Type B pancreatic cell (in vitro differentiated cells): ENCODE results near the gene ST7L. TPM values are rescaled to one million over a fixed set of nuclear protein-coding genes. Genes with fewer than 3 reads are reported as not detected.

Source experiments
- DNase-seq: peaks from one replicate; pipeline ENCODE4 v3.0.0; 2021; ENCODE audit warnings: mixed read lengths; ENCODE audit not compliant: unreplicated experiment; ENCODE audit errors: extremely low spot score
- H3K27ac Mint-ChIP-seq: 2 replicates; pipeline ENCODE4 v1.8.0; 2021; ENCODE audit warnings: mild to moderate bottlenecking, mixed read lengths
- H3K27me3 Mint-ChIP-seq: 2 replicates; pipeline ENCODE4 v1.8.0; 2021; ENCODE audit warnings: mixed read lengths
- H3K36me3 Mint-ChIP-seq: 2 replicates; pipeline ENCODE4 v1.8.0; 2021; ENCODE audit warnings: mixed read lengths
- H3K4me1 Mint-ChIP-seq: one replicate; pipeline ENCODE4 v1.8.0; 2021; ENCODE audit warnings: mixed read lengths; ENCODE audit not compliant: unreplicated experiment
- H3K4me3 Mint-ChIP-seq: 2 replicates; pipeline ENCODE4 v1.8.0; 2021; ENCODE audit warnings: mild to moderate bottlenecking, mixed read lengths
- H3K9me3 Mint-ChIP-seq: 2 replicates; pipeline ENCODE4 v1.8.0; 2021; ENCODE audit warnings: mixed read lengths
- total RNA-seq: library from RNA; stranded (reverse); gene quantifications from 2 replicates; pipeline ENCODE4 v1.2.1, GENCODE V29; 2021; ENCODE audit warnings: low replicate concordance
- TF ChIP-seq, protein P1 (sequence below): fragments of 200-600 bp; sonication (generic); conservative IDR thresholded peaks from 2 replicates; pipeline ENCODE4 v1.5.0; 2021; ENCODE audit warnings: antibody characterized with exemption, mild to moderate bottlenecking

ST7L gene
- total RNA-seq, 1 donor from 2014 or later: 22.0 TPM

DNA sequence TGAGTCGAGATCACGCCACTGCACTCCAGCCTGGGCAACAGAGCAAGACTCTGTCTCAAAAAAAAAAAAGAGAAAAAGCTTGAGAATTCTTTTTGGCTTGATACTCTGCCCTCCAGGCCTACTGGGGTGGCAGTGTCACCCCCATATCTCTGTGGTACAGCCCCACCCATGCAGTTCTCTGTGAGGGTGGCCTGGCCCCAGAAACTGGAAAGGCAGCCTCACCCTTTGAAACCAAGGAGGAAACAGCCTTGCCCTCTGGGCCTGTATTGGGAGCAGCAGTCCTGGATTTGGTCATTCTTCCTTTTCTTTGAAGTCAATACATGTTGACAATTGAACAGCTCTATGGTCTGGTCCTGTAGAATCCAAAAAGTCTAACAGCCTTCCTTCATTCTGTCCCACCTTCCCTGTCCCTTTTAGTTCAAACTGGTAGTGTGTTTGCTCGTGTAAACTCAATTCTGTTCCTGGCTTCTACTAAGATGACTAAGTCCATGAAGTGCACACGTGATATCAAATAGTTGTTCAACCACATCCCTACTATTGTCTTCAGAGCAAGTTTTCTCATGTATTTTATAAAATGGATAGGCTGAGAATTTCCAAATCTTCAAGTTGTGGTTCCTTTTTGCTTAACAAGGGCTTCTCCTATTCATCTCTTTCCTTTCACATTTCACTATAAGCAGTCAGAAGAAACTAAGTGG is 13.2 kb downstream of the ST7L start:
- TF ChIP-seq, protein P1, sequence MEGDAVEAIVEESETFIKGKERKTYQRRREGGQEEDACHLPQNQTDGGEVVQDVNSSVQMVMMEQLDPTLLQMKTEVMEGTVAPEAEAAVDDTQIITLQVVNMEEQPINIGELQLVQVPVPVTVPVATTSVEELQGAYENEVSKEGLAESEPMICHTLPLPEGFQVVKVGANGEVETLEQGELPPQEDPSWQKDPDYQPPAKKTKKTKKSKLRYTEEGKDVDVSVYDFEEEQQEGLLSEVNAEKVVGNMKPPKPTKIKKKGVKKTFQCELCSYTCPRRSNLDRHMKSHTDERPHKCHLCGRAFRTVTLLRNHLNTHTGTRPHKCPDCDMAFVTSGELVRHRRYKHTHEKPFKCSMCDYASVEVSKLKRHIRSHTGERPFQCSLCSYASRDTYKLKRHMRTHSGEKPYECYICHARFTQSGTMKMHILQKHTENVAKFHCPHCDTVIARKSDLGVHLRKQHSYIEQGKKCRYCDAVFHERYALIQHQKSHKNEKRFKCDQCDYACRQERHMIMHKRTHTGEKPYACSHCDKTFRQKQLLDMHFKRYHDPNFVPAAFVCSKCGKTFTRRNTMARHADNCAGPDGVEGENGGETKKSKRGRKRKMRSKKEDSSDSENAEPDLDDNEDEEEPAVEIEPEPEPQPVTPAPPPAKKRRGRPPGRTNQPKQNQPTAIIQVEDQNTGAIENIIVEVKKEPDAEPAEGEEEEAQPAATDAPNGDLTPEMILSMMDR: no peak
- Mint-ChIP-seq H3K4me1 (no peaks in the 10 kb centered on the region), H3K9me3 (no peaks in the 10 kb centered on the region), H3K36me3 (peaks cover 29% of the 10 kb centered on the region), H3K27me3 (no peaks in the 10 kb centered on the region), H3K27ac (no peak overlapping the region), H3K4me3 (no peak overlapping the region)
- no peak for DNase-seq

DNA sequence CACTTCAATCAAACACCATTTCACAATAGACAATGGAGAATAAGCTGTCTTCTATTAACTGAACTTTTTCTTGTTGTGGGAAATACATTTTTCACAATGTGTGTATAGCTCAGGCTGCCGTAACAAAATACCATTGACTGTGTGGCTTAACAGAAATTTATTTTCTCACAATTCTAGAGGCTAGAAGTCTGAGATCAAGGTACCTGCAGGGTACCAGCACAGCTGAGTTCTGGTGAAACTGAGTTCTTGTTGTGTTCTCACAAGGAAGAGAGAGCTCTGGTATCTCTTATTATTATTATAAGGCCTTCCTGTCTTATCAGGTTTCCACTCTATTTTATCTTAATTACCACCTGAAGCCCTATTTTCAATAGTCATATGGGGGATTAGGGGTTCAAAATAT is 15.4 kb downstream of the ST7L start:
- DNase-seq: no peak
- TF ChIP-seq, protein P1: no peak
- H3K4me1 Mint-ChIP-seq: no peaks in the 10 kb centered on the region
- no peak overlapping the region for H3K4me3 Mint-ChIP-seq
- H3K36me3 Mint-ChIP-seq: peaks cover 23% of the 10 kb centered on the region
- no peaks in the 10 kb centered on the region for H3K9me3 Mint-ChIP-seq
- H3K27ac Mint-ChIP-seq: no peak overlapping the region
- H3K27me3 Mint-ChIP-seq: no peaks in the 10 kb centered on the region

DNA sequence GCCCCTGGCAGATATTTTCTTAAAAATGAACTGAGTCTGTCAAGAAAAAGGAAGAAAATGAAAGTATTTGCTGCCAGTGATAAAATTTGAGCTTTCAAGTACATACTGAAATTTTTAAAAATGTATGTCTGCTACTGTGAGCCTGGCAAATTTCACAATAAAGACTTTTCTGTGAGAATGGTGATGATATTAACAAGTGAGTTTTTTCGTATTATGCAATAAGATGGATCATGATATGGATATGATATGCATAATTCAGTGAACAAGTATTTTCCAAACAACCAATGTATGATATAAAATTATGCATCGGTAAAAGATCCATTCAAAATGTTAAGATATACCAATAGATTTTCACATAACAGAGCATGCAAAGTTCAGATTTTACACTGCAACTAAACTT is 15.9 kb downstream of the ST7L start:
- Mint-ChIP-seq H3K9me3 (no peaks in the 10 kb centered on the region), H3K36me3 (peaks cover 17% of the 10 kb centered on the region), H3K27me3 (no peaks in the 10 kb centered on the region), H3K27ac (no peak overlapping the region), H3K4me1 (no peaks in the 10 kb centered on the region), H3K4me3 (no peak overlapping the region)
- no peak for DNase-seq
- TF ChIP-seq, protein P1: no peak

DNA sequence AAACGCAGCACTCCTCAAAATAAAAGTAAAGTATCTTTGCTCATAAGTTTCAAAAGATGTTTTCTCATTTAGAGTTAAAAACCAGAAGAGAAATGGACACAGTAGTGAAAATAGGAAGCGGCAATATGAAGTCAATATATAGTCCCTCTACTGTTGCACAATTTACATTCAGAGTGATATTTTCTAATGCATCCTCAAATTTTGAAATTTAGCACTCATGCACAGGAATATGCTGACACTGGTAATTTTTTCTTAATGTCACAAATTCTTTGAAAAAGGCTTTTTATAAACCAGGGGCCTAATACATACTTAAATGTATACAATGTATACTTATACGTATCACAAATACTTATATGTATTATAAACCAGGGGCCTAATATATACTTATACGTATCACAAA is 19.5 kb downstream of the ST7L start:
- Mint-ChIP-seq H3K4me1 (no peaks in the 10 kb centered on the region), H3K27me3 (no peaks in the 10 kb centered on the region), H3K36me3 (peaks cover 12% of the 10 kb centered on the region), H3K4me3 (no peak overlapping the region), H3K9me3 (no peaks in the 10 kb centered on the region), H3K27ac (no peak overlapping the region)
- TF ChIP-seq, protein P1: no peak
- DNase-seq: no peak

DNA sequence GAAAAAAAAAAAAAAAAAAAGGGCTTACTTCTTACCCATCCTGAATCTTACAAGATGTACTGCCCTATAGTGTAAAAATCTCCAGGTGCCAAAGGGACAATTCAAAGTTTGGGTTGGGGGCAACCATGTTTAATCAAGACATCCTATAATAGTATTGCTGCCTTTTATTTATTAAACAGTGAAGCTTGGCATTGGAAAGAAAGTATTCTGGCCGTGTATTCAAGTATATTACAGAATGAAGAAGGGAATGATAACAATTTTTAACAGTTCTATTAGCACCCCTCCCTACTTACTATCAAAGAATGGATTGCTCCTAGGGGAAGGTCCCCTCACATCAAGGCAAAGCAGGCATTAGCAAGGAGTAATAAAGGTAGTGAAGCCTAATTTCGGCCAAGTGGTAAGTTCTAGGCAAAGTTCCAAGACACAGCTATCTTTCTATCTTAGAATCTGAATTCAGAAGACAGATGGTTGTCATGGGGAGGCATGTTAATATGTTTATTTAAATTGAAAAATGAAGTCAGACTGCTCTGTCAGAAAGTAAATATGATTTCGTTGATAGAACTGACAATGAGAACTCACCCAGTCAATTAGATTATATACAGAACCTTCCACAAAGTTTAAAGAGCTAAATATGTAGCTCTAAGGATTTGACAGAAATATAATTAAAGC is 24.6 kb downstream of the ST7L start:
- Mint-ChIP-seq H3K27ac (no peak overlapping the region), H3K36me3 (peaks cover 15% of the 10 kb centered on the region), H3K4me3 (no peak overlapping the region), H3K9me3 (peaks cover 6% of the 10 kb centered on the region), H3K4me1 (no peaks in the 10 kb centered on the region), H3K27me3 (no peaks in the 10 kb centered on the region)
- no peak for DNase-seq
- TF ChIP-seq, protein P1: no peak
